ENCODE data around the gene CCDC191.
A peak's percentile ranks its signal among the peaks of the same experiment; 100 is the strongest.

CCDC191 gene

GRCh38 chr3:113954091-113954685 lies 102.1 kb downstream of the CCDC191 start:
- TF ChIP-seq CTCF (conservative IDR thresholded peaks at IDR 0.05; ENCODE audit: low read depth, low read length) = no peak

GRCh38 chr3:113953677-113954076 lies 102.6 kb downstream of the CCDC191 start:
- H2AFZ ChIP-seq (ENCODE audit: low read depth) = no peak overlapping the region
- no peak overlapping the region for H3K4me3 ChIP-seq (IDR thresholded peaks at IDR 0.05; ENCODE audit: insufficient read depth, low read depth, low read length)
- TF ChIP-seq CTCF (conservative IDR thresholded peaks at IDR 0.05; ENCODE audit: low read depth, low read length) = no peak
- H3K4me1 ChIP-seq (ENCODE audit: low read depth, poor library complexity, severe bottlenecking) = peaks cover 8% of the 10 kb centered on the region
- H3K27ac ChIP-seq = no peak overlapping the region
- no peaks in the 10 kb centered on the region for H3K79me2 ChIP-seq (ENCODE audit: insufficient read depth, low read depth)
- no peak overlapping the region for H3K9ac ChIP-seq
- no peak overlapping the region for H3K4me2 ChIP-seq
- no peaks in the 10 kb centered on the region for H3K27me3 ChIP-seq (ENCODE audit: insufficient read depth, low read depth)
- no peaks in the 10 kb centered on the region for H4K20me1 ChIP-seq (ENCODE audit: insufficient read depth)
- no peaks in the 10 kb centered on the region for H3K36me3 ChIP-seq (ENCODE audit: insufficient read depth)

More at GRCh38 chr3:113954091-113954685, 102.1 kb downstream of the CCDC191 start:
- Histone ChIP-seq H3K27ac (no peak overlapping the region), H3K4me1 (ENCODE audit: low read depth, poor library complexity, severe bottlenecking) (peaks cover 3% of the 10 kb centered on the region), H3K36me3 (ENCODE audit: insufficient read depth) (no peaks in the 10 kb centered on the region), H3K9ac (no peak overlapping the region), H4K20me1 (ENCODE audit: insufficient read depth) (no peaks in the 10 kb centered on the region), H3K4me2 (no peak overlapping the region), H3K4me3 (IDR thresholded peaks at IDR 0.05; ENCODE audit: insufficient read depth, low read depth, low read length) (no peak overlapping the region), H2AFZ (ENCODE audit: low read depth) (no peak overlapping the region), H3K27me3 (ENCODE audit: insufficient read depth, low read depth) (no peaks in the 10 kb centered on the region), H3K79me2 (ENCODE audit: insufficient read depth, low read depth) (no peaks in the 10 kb centered on the region)

- Histone ChIP-seq H2AFZ (ENCODE audit: low read depth) (no peak overlapping the region), H3K27me3 (ENCODE audit: insufficient read depth, low read depth) (no peaks in the 10 kb centered on the region), H3K4me2 (no peak overlapping the region), H3K4me1 (ENCODE audit: low read depth, poor library complexity, severe bottlenecking) (peaks cover 10% of the 10 kb centered on the region), H3K9ac (no peak overlapping the region), H4K20me1 (ENCODE audit: insufficient read depth) (no peaks in the 10 kb centered on the region), H3K4me3 (IDR thresholded peaks at IDR 0.05; ENCODE audit: insufficient read depth, low read depth, low read length) (no peak overlapping the region), H3K79me2 (ENCODE audit: insufficient read depth, low read depth) (no peaks in the 10 kb centered on the region), H3K27ac (no peak overlapping the region), H3K36me3 (ENCODE audit: insufficient read depth) (no peaks in the 10 kb centered on the region)
- no peak for TF ChIP-seq CTCF (conservative IDR thresholded peaks at IDR 0.05; ENCODE audit: low read depth, low read length)
These were observed 103.4 kb downstream of the CCDC191 start for GRCh38 chr3:113952921-113953320.

- Histone ChIP-seq H3K9ac (peak overlapping the region; percentile 42; the same call in 1 of the 2 replicates), H4K20me1 (ENCODE audit: insufficient read depth) (no peaks in the 10 kb centered on the region), H3K27ac (no peak overlapping the region)
These were observed 108.1 kb downstream of the CCDC191 start for GRCh38 chr3:113948015-113948917.

More at GRCh38 chr3:113948015-113948917, 108.1 kb downstream of the CCDC191 start:
- peaks cover 23% of the 10 kb centered on the region for H3K4me1 ChIP-seq (ENCODE audit: low read depth, poor library complexity, severe bottlenecking)
- H3K36me3 ChIP-seq (ENCODE audit: insufficient read depth) = no peaks in the 10 kb centered on the region
- H3K4me2 ChIP-seq = peak overlapping the region; percentile 57
- no peak for TF ChIP-seq CTCF (conservative IDR thresholded peaks at IDR 0.05; ENCODE audit: low read depth, low read length)
- H3K79me2 ChIP-seq (ENCODE audit: insufficient read depth, low read depth) = no peaks in the 10 kb centered on the region
- H3K4me3 ChIP-seq (IDR thresholded peaks at IDR 0.05; ENCODE audit: insufficient read depth, low read depth, low read length) = peak overlapping the region; percentile 90
- H2AFZ ChIP-seq (ENCODE audit: low read depth) = peak overlapping the region; percentile 88
- H3K27me3 ChIP-seq (ENCODE audit: insufficient read depth, low read depth) = no peaks in the 10 kb centered on the region

Measured in KMS-11 (cell line).